ENCODE results near the gene PCDHA9. TPM values are rescaled to one million over a fixed set of nuclear protein-coding genes. Genes with fewer than 3 reads are reported as not detected.

Gene PCDHA9, protein sequence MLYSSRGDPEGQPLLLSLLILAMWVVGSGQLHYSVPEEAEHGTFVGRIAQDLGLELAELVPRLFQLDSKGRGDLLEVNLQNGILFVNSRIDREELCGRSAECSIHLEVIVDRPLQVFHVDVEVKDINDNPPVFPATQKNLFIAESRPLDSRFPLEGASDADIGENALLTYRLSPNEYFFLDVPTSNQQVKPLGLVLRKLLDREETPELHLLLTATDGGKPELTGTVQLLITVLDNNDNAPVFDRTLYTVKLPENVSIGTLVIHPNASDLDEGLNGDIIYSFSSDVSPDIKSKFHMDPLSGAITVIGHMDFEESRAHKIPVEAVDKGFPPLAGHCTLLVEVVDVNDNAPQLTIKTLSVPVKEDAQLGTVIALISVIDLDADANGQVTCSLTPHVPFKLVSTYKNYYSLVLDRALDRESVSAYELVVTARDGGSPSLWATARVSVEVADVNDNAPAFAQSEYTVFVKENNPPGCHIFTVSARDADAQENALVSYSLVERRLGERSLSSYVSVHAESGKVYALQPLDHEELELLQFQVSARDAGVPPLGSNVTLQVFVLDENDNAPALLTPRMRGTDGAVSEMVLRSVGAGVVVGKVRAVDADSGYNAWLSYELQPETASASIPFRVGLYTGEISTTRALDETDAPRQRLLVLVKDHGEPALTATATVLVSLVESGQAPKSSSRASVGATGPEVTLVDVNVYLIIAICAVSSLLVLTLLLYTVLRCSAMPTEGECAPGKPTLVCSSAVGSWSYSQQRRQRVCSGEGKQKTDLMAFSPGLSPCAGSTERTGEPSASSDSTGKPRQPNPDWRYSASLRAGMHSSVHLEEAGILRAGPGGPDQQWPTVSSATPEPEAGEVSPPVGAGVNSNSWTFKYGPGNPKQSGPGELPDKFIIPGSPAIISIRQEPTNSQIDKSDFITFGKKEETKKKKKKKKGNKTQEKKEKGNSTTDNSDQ
- total RNA-seq: 0.07 and 0.10 TPM in 2 replicates

DNA sequence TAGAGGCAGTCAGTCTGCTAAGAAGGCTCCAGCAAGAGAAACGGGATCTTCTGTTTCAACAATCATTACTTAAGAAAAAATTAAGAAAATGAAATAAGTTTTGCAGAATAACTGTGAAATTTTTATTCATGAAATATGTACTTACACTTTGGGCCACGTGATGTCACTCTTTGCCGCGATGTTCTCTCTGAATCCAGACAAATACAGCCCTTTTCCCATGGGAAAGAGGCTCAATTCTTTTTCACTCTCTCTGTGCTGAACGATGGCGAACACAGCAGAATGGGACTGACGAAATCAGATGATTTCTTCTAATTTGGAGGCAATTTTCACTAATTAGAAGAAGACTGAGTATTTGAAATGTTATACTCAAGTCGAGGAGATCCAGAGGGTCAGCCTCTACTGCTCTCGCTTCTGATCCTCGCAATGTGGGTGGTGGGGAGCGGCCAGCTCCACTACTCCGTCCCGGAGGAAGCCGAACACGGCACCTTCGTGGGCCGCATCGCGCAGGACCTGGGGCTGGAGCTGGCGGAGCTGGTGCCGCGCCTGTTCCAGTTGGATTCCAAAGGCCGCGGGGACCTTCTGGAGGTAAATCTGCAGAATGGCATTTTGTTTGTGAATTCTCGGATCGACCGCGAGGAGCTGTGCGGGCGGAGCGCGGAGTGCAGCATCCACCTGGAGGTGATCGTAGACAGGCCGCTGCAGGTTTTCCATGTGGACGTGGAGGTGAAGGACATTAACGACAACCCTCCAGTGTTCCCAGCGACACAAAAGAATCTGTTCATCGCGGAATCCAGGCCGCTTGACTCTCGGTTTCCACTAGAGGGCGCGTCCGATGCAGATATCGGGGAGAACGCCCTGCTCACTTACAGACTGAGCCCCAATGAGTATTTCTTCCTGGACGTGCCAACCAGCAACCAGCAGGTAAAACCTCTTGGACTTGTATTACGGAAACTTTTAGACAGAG lies at the start of gene PCDHA9:
Gene PCDHA9 (plus strand): TSS at position 244 of the 964 bp plus-strand sequence. CDS start 114 bp downstream, at position 358.

DNA sequence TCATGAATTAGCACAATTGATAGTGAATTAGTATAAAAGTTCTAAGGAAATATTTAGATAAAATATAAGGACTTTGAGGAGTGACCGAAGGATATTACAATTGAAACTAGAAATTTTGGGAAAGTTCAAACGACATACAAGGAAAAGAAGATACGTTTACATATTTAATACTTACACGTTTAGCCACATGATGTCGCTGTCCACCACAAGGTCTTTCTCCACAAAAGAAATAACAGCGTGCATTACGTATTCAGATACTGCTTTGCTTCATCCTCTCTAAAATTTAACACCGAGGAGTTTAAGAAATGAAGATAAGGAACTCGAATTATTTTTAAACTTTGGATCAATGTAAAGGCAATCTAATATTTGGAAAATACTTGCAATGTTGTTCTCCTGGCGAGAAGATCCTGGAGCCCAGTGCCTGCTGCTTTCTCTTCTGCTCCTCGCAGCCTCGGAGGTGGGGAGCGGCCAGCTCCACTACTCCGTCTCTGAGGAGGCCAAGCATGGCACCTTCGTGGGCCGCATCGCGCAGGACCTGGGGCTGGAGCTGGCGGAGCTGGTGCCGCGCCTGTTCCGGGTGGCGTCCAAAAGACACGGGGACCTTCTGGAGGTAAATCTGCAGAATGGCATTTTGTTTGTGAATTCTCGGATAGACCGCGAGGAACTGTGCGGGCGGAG lies 47.2 kb upstream of the PCDHA9 start, which contains the start of gene PCDHA3:
Gene PCDHA3 (plus strand): TSS at position 242 of the 678 bp plus-strand sequence.

DNA sequence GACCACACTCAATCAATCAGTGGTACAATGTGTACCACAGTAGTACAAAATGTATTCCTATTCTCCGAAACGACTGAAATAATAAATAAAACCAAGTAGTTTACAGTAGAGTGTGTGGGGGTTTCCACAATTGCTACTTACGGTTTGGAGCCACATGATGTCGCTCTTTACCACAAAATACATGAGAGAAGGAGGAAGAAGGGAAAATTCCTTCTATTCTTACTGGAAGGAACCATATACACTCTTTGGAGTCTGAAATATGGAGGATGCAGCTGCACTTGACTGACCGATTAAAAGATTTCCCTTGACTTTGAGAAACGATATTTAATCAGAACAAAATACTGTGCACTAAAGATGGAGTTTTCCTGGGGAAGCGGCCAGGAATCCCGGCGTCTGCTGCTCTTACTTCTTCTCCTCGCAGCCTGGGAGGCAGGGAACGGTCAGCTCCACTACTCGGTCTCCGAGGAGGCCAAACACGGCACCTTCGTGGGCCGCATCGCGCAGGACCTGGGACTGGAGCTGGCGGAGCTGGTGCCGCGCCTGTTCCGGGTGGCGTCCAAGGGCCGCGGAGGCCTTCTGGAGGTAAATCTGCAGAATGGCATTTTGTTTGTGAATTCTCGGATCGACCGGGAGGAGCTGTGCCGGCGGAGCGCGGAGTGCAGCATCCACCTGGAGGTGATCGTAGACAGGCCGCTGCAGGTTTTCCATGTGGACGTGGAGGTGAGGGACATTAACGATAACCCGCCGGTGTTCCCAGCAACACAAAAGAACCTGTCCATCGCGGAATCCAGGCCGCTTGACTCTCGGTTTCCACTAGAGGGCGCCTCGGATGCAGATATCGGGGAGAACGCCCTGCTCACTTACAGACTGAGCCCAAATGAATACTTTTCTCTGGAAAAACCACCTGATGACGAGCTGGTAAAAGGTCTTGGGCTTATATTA lies 41.1 kb upstream of the PCDHA9 start, which contains the start of gene PCDHA4:
Gene PCDHA4 (plus strand): TSS at position 235 of the 942 bp plus-strand sequence.

DNA sequence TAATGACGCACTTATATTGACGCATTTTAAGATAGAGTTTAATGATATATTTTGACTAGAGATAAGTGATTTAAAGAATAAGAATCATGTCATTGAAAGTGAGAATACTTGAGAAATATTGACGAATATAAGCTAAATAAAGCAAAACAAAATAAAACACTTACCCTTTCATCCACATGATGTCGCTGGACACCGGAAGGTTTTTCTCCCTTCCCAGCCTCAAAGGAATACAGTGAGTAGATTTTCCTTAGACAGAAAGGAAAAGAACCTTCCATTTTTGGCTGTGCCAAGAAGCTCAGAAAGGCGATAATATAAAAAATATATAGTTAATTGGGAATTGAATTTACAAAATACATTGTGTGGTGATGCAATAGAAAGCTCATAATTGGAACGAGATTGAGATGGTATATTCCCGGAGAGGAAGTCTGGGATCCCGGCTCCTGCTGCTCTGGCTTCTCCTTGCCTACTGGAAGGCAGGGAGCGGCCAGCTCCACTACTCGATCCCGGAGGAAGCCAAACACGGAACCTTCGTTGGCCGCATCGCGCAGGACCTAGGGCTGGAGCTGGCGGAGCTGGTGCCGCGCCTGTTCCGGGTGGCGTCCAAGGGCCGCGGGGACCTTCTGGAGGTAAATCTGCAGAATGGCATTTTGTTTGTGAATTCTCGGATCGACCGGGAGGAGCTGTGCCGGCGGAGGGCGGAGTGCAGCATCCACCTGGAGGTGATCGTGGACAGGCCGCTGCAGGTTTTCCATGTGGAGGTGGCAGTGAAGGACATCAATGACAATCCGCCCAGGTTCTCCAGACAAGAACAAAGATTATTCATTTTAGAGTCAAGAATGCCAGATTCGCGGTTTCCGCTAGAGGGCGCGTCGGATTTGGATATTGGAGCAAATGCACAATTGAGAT lies 26.6 kb upstream of the PCDHA9 start, which contains the start of gene PCDHA5:
Gene PCDHA5 (plus strand): TSS at position 239 of the 906 bp plus-strand sequence.

DNA sequence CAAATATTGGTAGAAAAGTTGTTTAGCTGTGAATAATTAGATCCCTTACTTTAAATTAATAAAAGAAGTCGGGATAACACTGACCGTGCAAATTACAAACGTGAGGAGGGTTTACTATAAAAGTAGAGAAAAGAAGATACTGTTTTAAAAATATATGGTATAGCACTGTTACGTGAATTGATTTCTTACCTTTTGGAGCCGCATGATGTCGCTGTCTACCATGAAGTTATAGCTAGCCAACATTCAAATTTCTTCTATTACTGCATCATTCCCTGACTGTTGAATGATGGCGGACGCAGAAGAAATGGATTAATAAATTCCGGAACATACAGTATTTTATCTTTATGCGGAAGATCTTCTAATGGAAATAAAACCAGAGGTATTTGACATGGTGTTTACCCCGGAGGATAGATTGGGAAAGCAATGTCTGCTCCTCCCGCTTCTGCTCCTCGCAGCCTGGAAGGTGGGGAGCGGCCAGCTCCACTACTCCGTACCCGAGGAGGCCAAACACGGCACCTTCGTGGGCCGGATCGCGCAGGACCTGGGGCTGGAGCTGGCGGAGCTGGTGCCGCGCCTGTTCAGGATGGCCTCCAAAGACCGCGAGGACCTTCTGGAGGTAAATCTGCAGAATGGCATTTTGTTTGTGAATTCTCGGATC lies 20.3 kb upstream of the PCDHA9 start, which contains the start of gene PCDHA6:
Gene PCDHA6 (plus strand): TSS at position 257 of the 658 bp plus-strand sequence. CDS start 132 bp downstream, at position 389.

DNA sequence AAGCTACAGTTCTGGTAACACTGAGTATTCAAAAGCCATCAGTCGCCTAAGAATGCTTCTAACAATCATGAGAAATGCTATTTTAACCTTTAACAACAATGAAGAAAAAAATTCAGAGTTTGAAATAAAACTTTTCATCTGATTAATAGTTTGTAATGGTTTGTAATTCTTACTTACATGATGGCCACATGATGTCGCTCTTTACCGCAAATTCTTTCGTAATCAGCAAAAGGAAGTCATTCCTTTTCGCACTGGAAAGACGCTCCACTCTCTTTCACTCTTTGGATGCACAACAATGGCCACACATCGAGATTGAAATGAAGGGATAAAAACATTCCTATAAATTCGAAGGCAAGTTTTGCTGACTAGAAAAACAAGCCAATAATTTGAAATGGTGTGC lies 14.2 kb upstream of the PCDHA9 start, which contains the start of gene PCDHA7:
Gene PCDHA7 (plus strand): TSS at position 277 of the 400 bp plus-strand sequence. CDS start 115 bp downstream, at position 392.

DNA sequence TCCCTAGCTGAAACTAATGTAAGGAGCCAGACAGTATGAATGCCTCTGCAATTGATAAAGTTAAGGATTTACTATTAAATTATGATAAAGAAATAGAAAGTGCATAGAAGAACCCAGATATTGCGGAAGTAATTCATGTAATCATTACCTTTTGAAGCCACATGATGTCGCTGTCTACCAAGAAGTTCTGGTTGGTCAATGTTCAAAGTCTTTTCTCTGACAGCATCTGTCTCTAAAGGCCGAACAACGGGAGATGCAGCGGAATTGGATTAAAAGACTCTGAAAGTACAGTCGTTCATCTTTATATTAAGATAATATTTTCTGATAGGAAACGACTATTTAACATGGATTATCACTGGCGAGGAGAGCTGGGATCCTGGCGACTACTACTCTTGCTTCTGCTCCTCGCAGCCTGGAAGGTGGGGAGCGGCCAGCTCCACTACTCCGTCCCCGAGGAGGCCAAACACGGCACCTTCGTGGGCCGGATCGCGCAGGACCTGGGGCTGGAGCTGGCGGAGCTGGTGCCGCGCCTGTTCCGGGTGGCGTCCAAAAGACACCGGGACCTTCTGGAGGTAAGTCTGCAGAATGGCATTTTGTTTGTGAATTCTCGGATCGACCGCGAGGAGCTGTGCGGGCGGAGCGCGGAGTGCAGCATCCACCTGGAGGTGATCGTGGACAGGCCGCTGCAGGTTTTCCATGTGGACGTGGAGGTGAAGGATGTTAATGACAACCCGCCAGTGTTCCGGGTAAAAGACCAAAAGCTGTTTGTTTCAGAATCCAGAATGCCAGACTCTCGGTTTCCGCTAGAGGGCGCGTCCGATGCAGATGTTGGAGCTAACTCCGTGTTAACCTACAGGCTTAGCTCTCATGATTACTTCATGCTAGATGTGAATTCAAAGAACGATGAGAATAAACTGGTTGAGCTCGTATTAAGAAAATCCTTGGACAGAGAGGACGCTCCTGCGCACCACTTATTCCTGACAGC lies 6.9 kb upstream of the PCDHA9 start, which contains the start of gene PCDHA8:
Gene PCDHA8 (plus strand): TSS at position 210 of the 985 bp plus-strand sequence. CDS start 135 bp downstream, at position 345.

DNA sequence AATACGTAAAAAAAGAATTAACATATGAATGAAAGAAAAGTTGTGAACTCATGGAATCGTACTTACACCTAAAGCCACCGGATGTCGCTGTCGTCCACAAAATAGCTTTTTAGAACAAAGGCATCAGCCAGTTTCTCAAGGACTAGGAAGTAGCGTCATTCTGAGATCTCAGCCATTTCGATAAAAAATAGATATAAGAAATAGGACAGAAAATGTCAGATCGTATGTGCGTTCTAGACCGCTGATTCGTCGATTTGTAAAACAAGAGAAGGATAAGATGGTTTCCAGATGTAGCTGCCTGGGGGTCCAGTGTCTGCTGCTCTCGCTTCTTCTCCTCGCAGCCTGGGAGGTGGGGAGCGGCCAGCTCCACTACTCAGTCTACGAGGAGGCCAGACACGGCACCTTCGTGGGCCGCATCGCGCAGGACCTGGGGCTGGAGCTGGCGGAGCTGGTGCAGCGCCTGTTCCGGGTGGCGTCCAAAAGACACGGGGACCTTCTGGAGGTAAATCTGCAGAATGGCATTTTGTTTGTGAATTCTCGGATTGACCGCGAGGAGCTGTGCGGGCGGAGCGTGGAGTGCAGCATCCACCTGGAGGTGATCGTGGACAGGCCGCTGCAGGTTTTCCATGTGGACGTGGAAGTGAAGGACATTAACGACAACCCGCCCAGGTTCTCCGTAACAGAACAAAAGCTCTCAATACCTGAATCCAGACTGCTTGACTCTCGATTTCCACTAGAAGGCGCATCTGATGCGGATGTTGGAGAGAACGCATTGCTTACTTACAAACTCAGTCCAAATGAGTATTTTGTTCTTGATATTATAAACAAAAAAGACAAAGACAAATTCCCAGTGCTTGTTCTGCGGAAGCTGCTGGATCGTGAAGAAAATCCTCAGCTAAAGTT lies 7.8 kb downstream of the PCDHA9 start, which contains the start of gene PCDHA10:
Gene PCDHA10 (plus strand): TSS at position 126 of the 903 bp plus-strand sequence. CDS start 152 bp downstream, at position 278.

DNA sequence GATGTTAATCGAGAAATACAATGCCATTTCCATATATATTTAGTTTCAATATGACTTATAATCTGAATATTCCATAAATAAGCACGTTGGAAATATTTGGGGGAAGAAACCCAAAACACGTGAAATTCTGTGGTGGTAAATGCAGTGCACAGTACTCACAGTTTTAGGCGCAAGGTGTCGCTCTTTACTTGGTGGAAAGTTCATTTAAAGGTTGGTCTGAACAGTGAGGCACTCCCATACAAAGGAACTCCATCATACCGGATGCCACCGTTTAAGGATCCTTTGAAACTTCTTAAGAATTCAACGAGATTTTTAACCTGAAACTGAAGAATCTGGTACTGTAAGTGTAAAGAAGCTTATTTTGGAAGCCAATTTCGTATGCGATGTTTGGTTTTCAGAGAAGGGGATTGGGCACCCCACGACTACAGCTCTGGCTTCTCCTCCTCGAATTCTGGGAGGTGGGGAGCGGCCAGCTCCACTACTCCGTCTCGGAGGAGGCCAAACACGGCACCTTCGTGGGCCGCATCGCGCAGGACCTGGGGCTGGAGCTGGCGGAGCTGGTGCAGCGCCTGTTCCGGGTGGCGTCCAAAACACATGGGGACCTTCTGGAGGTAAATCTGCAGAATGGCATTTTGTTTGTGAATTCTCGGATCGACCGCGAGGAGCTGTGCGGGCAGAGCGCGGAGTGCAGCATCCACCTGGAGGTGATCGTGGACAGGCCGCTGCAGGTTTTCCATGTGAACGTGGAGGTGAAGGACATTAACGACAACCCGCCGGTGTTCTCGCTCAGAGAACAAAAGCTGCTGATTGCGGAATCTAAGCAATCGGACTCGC lies 20.8 kb downstream of the PCDHA9 start, which contains the start of gene PCDHA11:
Gene PCDHA11 (plus strand): TSS at position 237 of the 834 bp plus-strand sequence. CDS start 147 bp downstream, at position 384.

DNA sequence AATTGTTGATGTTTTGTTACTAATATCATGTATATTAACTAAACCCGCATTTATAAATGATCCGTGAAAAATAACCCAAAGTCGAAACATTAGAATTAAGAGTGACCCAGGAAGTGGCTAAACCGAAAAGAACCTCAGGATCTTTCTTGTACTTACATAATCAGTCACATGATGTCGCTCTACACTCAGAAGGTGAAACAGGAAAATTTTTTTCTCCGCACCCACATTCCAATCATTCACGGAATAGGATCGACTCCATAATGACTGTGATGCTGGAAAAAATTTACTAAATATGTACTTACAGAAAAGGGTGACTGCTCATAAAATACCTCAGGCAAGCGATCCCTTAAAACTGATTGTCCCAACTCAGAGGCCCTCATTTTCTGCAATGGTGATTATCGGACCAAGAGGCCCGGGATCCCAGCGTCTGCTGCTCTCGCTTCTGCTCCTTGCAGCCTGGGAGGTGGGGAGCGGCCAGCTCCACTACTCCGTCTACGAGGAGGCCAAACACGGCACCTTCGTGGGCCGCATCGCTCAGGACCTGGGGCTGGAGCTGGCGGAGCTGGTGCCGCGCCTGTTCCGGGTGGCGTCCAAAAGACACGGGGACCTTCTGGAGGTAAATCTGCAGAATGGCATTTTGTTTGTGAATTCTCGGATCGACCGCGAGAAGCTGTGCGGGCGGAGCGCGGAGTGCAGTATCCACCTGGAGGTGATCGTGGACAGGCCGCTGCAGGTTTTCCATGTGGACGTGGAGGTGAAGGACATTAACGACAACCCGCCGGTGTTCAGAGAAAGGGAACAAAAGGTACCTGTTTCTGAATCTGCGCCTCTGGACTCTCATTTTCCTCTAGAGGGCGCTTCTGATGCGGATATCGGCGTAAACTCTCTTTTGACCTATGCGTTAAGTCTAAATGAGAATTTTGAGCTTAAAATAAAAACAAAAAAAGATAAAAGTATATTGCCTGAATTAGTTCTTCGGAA lies 27.2 kb downstream of the PCDHA9 start, which contains the start of gene PCDHA12:
Gene PCDHA12 (plus strand): TSS at position 224 of the 981 bp plus-strand sequence. CDS start 165 bp downstream, at position 389.

DNA sequence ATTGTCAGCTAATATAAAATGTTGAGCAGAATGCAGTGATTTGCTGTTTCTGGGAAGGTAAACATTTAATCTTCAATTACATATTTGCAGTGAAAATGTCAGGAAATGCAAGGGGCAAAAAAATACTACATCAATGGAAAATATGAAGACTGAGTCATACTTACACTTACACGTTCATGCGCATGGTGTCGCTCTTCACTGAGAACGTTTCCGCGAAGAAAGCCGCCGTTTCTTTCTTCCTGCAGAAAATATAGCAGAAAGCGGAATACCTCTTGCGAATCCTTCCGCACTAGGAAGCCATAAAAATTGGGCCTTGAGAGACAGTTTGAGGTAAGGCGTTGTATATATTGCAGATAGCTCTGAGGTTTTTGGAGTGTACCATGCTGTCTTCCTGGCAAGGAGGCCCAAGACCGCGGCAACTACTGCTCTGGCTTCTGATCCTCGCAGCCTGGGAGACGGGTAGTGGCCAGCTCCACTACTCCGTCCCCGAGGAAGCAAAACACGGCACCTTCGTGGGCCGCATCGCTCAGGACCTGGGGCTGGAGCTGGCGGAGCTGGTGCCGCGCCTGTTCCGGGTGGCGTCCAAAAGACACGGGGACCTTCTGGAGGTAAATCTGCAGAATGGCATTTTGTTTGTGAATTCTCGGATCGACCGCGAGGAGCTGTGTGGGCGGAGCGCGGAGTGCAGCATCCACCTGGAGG lies 33.9 kb downstream of the PCDHA9 start, which contains the start of gene PCDHA13:
Gene PCDHA13 (plus strand): TSS at position 236 of the 702 bp plus-strand sequence. CDS start 145 bp downstream, at position 381.

Data from smooth muscle cell of the pulmonary artery (primary cell).